Loucy (cell line): ENCODE data around the gene TJP3.

Experiments used
- EZH2phosphoT487 ChIP-seq: fragments of 200-600 bp; IDR thresholded peaks from 2 replicates; pipeline ENCODE4 v1.6.1; 2018; ENCODE audit warnings: antibody characterized with exemption, mild to moderate bottlenecking, moderate library complexity, borderline replicate concordance
- TF ChIP-seq, protein P1 (sequence below): fragments of 200-600 bp; sonication (generic); conservative IDR thresholded peaks from 2 replicates; pipeline ENCODE4 v1.5.1; 2014; ENCODE audit warnings: mild to moderate bottlenecking, antibody characterized with exemption, low read length

DNA sequence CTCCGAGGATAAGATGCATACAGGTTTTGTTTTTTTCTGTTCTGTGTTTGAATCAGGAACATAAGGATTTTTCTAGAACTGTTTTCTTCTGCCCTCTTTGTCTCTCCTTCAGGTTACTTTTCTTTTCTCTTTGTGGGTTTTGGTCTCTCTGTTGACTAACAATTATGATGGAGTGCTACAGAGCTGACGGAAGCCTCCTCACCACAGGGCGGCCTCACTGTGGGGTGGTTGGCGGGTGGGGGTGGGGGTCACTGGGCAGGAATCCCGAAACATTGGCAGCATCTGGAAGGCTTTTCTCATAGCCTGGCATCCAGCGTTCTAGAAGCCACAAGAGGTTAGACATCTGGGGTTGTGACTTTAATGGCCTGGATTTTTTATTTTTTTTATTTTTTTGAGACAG lies 90.0 kb downstream of the TJP3 start:
- TF ChIP-seq, protein P1, sequence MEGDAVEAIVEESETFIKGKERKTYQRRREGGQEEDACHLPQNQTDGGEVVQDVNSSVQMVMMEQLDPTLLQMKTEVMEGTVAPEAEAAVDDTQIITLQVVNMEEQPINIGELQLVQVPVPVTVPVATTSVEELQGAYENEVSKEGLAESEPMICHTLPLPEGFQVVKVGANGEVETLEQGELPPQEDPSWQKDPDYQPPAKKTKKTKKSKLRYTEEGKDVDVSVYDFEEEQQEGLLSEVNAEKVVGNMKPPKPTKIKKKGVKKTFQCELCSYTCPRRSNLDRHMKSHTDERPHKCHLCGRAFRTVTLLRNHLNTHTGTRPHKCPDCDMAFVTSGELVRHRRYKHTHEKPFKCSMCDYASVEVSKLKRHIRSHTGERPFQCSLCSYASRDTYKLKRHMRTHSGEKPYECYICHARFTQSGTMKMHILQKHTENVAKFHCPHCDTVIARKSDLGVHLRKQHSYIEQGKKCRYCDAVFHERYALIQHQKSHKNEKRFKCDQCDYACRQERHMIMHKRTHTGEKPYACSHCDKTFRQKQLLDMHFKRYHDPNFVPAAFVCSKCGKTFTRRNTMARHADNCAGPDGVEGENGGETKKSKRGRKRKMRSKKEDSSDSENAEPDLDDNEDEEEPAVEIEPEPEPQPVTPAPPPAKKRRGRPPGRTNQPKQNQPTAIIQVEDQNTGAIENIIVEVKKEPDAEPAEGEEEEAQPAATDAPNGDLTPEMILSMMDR, result no peak
- TF ChIP-seq EZH2phosphoT487, result no peak
